Bone marrow (tissue), 2 donors: ENCODE data around the gene HTR6.

Experiments used
- DNase-seq, 2 donors: peaks; one replicate each; lab custom pipeline; 2025; lab: John Stamatoyannopoulos, UW

Gene HTR6

DNA sequence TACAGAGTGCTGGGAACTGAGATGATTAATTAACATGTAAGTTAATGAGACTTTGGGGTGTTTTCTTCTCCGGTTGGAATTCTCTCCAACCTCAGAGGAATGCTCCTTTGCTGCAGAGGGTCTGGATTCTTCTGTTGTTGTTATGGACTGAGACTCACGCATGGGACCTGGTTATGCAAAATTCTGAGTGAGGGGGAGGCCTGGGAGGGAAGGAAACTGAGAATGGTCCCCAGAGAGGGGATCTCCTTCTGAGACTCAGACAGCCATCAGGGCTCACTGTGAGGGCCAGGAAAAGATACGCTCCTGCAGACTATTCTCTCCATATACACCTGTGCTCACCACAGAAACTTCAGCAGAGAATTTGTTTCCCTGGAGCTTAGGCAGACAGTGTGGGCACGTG lies 56.3 kb downstream of the HTR6 start:
- DNase-seq, result no peak

DNA sequence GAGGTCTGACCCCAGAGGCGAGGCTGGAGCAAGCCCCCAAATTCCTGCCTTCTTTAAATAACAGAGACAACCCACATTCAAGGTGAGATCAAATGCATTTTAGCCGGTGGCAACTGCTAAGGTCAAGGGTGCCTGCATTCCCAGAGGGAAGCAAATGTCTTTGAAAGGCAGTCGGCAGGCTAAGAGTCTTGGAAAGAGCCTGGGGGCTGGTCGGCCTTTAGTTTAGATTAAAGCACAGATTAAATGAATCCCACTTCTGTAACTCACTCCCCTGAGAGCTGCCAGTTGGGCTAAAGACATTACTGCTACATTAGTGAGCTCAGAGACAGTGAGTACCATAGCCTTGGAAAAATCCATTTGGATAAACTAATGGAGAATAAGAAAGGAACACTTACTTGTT lies 59.2 kb downstream of the HTR6 start:
- DNase-seq, result no peak

DNA sequence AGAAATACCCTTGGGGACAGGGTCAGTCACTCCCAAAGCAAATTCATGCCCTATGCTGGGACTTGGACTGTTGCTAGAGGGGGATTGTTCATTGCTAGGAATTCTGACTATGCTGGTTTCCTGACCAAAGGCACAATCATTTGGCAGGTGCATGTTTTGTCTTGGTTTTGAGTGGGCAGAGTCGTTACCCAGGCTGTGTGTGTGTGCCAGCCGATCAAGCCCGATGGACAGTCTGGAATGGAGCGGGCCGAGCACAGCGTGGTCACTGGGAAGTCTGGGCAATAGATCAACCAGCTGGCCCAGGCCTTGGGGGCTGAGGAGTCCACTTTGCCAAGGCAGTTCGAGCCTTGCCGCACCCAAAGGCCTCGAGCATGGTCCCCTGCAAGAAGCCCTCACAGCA lies 60.9 kb downstream of the HTR6 start:
- DNase-seq, result no peak

DNA sequence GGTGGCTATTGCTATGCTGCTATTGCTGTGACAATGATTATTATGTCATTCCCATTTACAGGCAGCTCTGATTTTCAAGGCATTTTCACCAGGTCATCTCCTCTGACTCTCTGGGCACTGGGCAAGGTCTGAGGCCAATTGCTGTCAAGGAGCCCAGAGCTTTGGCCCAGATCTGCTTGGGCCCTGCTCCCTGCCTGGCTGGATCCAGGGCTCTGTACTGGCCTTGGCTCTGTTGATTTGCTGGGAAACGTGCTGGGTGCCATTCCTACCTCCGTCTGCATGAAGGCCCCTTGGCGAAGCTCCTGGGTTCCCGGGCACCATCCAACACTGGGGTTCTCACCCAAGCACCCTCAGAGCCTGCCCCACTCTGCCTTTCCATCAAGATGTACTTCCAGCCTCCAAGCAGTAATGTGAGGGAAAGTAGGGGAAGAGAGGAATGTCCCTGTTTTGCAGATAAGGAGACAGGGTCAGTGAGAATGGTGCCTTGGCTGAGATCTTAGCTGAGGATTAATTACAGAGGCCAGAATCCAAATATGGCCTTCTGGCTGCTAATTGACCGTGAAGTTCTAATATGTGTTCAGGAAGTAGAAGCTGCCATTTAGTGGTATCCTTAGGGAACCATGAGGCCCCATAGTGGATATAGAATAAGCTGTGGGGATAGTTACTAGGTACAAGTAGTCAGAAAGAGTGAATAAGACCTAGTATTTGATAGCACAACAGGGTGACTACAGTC lies 63.9 kb downstream of the HTR6 start:
- DNase-seq, result no peak

DNA sequence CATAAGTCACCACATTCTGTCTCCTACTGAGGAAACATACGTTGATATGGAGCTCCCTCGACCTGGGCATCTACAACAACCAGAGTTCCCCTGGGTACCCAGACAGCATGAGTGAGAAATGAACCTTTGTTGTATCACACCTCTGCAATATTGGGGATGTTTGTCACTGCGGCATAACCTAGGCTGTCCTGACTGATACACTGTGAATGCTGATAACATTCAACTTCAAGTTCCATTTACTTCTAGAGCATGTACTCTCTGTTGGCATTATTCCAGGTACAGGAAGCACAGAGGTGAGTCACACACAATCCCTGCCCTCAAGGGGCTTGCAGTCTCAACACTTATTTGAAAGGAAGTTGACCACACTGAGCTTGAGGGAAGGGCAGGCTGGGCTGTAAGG lies 65.6 kb downstream of the HTR6 start:
- DNase-seq, result no peak
